Neuron (in vitro differentiated cells): ENCODE measurements around the gene DNAJB12.
"Not testable (repeated sequence)": the region's sequence is repeated elsewhere in the genome, so short reads cannot be mapped to it uniquely, and the experiment has no call there.

Source experiments
- H2AFZ ChIP-seq: one replicate; pipeline ENCODE4 v1.6.1; 2013; ENCODE audit warnings: low read depth, mild to moderate bottlenecking, inconsistent platforms, low read length, moderate library complexity
- H3K27me3 ChIP-seq: one replicate; pipeline ENCODE4 v1.6.1; 2013; ENCODE audit warnings: low read length; ENCODE audit not compliant: insufficient read depth
- H3K36me3 ChIP-seq: one replicate; pipeline ENCODE4 v1.6.1; 2013; ENCODE audit warnings: low read length; ENCODE audit not compliant: insufficient read depth
- H3K4me1 ChIP-seq: one replicate; pipeline ENCODE4 v1.6.1; 2013; ENCODE audit warnings: low read length; ENCODE audit not compliant: insufficient read depth
- H3K4me3 ChIP-seq: 2 replicates; pipeline ENCODE4 v1.5.1; 2013; ENCODE audit warnings: mild to moderate bottlenecking, low read length, moderate library complexity
- H3K9me3 ChIP-seq: one replicate; pipeline ENCODE4 v1.6.1; 2013; ENCODE audit warnings: low read length

The DNAJB12 gene

DNA sequence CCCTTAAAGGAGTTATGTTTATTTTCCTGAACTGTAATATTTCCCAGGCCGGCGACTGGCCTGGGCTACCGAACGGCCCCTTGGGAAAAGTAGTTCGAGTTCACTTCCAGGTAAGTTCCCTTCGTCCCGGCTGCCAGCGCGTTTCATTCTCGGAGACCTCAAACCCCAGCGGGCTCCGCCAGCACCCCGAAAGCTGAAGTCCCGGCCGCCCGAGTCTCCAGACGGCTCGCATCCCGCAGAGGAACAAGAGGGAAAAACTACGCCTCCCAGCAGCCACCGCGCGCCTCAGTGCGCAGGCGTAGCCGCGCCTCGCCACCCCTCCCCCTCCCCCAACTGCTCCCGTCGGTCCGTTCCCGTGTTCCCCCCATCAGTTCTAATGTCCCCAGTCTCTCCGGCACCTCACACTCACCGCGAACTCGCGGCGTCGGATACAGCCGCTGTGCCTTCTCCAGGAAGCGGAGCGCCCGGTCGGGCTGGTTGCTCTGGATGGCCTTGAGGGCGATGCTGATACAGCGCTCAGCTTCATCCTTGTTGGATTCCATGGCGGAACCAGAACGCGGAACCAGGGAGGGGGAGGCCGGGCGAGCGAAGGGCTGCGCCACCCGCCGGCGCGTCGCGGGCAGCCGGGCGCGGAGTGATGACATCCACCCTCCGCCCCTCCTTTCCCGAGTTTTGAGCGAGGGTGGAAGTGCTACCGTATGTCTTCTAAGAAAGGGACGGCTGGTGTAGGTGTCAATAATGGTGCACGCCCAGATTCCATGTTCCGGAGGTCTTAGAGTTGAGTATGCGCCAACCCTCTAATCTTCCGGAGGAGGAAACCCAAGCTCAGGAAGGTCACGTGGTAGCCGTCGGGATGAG is at the start of gene DNAJB12:
Gene DNAJB12, minus strand, starts transcription at position 564 of the 858 bp plus-strand sequence. Its CDS starts 22 bp downstream, at position 542.
- no peaks in the 10 kb centered on the region for H3K9me3 ChIP-seq
- no peaks in the 10 kb centered on the region for H3K27me3 ChIP-seq
- H3K4me3 ChIP-seq = peak within 1 kb of the TSS; percentile 95
- peaks cover 10% of the 10 kb centered on the region for H3K36me3 ChIP-seq
- peaks cover 13% of the 10 kb centered on the region for H3K4me1 ChIP-seq
- H2AFZ ChIP-seq = peak within 1 kb of the TSS; percentile 66

DNA sequence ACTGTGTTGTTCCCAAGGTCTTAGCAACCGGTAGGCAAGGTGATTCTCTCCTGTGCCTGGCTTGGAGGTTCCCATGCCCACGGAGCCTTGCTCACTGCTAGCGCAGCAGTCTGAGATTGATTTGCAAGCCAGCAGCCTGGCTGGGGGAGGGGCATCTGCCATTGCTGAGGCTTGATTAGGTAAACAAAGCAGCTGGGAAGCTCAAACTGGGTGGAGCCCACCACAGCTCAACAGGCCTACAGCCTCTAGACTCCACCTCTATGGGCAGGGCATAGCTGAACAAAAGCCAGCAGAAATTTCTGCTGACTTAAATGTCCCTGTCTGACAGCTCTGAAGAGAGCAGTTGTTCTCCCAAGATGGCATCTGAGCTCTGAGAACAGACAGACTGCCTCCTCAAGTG is 40.9 kb upstream of the DNAJB12 start:
- H3K36me3 ChIP-seq, H2AFZ ChIP-seq, H3K27me3 ChIP-seq, H3K4me1 ChIP-seq, H3K4me3 ChIP-seq, H3K9me3 ChIP-seq: not testable (repeated sequence)

DNA sequence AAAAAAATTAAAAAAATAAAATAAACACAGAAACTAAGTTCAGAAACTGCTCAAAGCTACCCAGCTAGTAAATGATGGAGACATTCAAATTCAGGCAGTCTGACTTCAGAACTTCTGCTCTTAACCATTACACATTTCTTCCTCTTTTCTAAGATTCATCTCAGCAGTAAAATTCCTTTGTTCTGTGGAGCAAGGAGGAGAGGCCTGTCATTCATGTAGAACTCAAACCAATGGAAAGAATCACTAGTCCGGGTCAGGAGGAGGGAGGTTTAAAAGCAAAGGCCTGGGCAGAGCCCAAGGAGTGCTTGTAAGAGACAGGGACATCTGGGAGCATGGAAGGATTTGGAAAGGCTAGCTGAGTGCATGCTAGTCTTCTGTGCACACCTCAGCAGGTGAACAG is 37.9 kb upstream of the DNAJB12 start:
- Histone ChIP-seq H3K27me3 (no peaks in the 10 kb centered on the region), H2AFZ (no peak overlapping the region), H3K9me3 (peaks cover 2% of the 10 kb centered on the region), H3K4me1 (peaks cover 15% of the 10 kb centered on the region), H3K4me3 (no peak overlapping the region), H3K36me3 (no peaks in the 10 kb centered on the region)

DNA sequence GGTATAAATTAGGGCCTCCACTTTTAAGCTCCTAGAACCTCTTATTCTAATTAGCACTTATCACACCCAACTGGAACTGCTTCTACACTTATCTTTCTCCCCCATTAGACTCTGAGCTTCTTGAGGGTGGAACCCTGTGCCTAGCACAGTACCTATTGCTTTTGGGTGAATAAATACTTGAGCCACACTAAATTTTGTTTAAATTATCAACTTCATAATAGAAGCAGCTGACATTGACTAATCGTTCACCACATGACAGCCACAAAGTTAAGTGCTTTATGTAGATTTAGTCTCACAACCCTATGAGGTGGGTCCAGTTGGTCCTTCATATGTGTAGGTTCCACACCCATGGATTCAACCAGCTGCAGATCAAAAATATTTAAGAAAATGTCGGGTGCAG is 36.0 kb upstream of the DNAJB12 start:
- Histone ChIP-seq H3K4me1 (peaks cover 15% of the 10 kb centered on the region), H2AFZ (no peak overlapping the region), H3K36me3 (no peaks in the 10 kb centered on the region), H3K4me3 (no peak overlapping the region), H3K27me3 (no peaks in the 10 kb centered on the region), H3K9me3 (peaks cover 2% of the 10 kb centered on the region)

DNA sequence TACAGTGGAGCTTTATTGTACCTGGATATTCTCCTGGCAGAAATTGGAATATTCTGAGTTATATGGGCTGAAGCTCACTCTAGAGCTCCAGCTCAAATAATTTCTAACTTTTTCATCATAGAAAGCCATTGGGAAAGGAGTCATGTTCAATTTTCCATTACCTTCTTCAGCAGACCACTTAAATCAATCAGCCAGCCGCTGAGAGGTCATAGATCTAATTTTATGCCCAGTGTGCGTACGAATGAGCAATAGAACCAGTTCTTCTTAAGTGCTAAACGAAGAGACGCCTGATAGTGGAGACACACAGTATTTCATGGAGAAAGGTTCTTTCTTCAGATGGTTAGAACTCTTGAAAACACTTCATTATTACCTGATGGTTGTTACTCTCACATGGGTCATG is 35.0 kb upstream of the DNAJB12 start:
- Histone ChIP-seq H3K27me3 (no peaks in the 10 kb centered on the region), H3K4me1 (peaks cover 15% of the 10 kb centered on the region), H3K4me3 (no peak overlapping the region), H3K36me3 (no peaks in the 10 kb centered on the region), H3K9me3 (peaks cover 2% of the 10 kb centered on the region), H2AFZ (no peak overlapping the region)

DNA sequence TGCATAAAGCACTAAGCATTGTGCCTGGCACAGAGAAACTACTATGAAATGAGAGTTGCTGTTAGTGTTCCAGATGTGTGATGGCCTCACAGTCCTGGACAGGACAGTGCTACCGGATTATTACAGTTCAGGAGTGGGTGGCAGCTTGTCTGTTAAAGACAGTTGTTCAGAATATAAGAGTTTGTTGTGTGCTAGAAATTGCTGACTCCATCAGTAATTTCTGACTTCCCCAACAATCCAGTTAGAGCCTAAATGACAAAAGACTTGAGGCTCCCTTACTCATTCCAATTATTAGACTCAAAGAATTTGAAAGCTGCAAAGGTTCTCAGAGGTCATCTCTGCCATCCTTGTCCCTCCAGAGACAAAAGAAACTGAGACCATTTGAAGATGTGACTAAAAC is 34.3 kb upstream of the DNAJB12 start:
- Histone ChIP-seq H2AFZ (no peak overlapping the region), H3K9me3 (peaks cover 2% of the 10 kb centered on the region), H3K27me3 (no peaks in the 10 kb centered on the region), H3K4me1 (peaks cover 15% of the 10 kb centered on the region), H3K4me3 (no peak overlapping the region), H3K36me3 (no peaks in the 10 kb centered on the region)

DNA sequence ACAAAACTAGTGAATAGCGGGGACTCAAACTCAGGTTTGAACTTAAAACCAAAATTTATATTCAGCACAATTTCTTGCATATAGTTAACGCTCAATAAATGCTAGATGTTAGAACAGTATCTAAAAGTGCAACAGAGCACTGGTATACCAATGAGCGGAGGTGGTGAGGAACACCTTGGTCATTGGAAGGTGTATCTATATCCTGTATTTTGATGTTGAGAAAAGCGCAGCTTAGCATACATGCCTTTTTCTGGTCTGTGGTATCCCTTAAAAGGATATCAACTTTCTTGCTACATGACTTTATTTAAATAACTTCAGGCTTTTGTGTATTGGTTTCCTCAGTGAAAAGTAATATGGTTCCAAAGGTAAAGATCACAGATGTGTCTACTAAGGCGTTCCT is 33.3 kb upstream of the DNAJB12 start:
- no peaks in the 10 kb centered on the region for H3K27me3 ChIP-seq
- peaks cover 2% of the 10 kb centered on the region for H3K9me3 ChIP-seq
- no peaks in the 10 kb centered on the region for H3K36me3 ChIP-seq
- no peak overlapping the region for H2AFZ ChIP-seq
- peaks cover 15% of the 10 kb centered on the region for H3K4me1 ChIP-seq
- no peak overlapping the region for H3K4me3 ChIP-seq

DNA sequence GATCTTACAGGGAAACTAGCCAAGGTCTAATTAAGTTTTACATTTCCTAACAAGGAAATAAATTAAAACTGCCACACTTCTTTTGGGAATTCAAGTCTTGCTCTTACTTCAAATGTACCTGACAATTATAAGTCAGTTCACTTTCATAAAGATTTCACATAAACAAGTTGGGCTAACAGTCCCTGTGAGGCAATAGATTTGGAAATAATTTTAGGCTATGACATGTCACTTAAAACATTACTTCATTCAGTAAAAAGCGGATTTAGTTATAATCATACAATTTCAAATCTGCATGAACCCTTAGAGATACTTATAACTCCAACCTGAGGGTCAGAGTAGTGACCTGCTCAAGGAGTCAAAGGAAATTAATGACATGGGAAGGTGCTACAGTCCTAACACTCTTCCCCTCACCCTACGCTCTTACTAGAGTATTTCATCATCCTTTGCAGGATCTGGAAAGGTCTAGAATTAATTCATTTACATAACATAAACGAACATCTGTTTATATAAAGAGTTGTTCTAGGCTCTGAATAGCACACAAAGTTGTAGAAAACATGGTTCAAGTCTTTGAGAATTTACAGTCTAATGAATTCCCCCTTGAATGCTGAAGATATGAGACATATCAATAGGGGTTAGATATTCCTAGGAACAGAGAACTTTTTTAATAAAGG is 32.3 kb upstream of the DNAJB12 start:
- Histone ChIP-seq H3K27me3 (no peaks in the 10 kb centered on the region), H3K9me3 (no peaks in the 10 kb centered on the region), H3K36me3 (no peaks in the 10 kb centered on the region), H3K4me1 (peaks cover 15% of the 10 kb centered on the region), H3K4me3 (no peak overlapping the region), H2AFZ (no peak overlapping the region)

DNA sequence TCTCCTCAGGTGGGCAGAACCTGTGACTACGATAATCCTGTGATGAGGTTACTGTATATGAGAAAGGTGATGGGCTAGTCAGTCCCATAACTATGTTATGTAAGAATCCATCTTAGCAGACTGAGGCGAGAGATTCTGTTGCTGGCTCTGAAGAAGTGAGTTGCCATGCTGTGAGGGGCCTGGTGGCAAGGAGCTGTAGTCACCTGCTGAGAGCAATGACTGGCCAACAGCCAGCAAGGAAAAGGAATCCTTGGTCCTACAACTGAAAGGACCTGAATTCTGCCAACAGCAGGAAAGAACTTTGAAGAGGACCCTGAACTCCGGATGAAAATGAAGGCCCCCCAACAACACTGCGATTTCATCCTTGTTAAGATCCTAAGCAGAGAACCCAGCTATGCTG is 31.0 kb upstream of the DNAJB12 start:
- no peaks in the 10 kb centered on the region for H3K36me3 ChIP-seq
- H3K4me1 ChIP-seq = peaks cover 15% of the 10 kb centered on the region
- no peak overlapping the region for H3K4me3 ChIP-seq
- H3K27me3 ChIP-seq = no peaks in the 10 kb centered on the region
- no peak overlapping the region for H2AFZ ChIP-seq
- no peaks in the 10 kb centered on the region for H3K9me3 ChIP-seq

DNA sequence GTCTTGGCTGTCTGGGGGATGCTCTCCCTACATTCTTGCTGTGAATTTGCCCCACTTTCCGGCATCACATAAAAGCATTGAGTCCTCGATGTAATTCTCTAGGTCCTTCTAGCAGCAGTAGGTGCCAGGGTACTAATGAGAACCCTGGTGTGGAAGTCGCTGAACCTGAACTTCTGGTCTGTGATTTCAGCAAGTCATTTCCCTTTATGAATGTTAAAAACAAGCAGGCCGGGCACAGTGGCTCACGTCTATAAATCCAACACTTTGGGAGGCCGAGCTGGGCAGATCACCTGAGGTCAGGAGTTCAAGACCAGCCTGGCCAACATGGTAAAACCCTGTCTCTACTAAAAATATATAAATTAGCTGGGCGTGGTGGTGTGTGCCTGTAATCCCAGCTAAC is 30.3 kb upstream of the DNAJB12 start:
- not testable (repeated sequence) for H3K36me3 ChIP-seq, H3K4me3 ChIP-seq, H3K9me3 ChIP-seq, H2AFZ ChIP-seq, H3K27me3 ChIP-seq
- peaks cover 15% of the 10 kb centered on the region for H3K4me1 ChIP-seq

DNA sequence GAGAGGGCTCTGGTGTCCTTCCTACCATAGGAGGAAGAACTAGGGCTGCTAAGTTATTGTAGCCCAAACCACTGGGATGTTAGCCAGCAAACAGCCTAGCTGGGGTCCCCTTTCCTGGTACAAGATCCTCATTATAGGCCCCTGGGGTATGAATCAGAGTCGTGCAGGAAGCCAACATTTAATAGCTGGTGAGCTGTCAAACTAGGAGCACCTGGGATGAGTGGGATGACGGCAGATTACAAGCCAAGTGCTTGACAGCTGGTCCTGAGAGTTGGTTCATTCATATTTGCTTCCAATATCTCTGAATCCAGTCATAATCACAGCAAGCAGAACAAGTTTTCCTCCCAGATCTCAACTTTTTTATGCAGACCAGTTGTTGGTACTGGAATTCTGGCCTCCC is 25.1 kb upstream of the DNAJB12 start:
- no peak overlapping the region for H3K4me3 ChIP-seq

DNA sequence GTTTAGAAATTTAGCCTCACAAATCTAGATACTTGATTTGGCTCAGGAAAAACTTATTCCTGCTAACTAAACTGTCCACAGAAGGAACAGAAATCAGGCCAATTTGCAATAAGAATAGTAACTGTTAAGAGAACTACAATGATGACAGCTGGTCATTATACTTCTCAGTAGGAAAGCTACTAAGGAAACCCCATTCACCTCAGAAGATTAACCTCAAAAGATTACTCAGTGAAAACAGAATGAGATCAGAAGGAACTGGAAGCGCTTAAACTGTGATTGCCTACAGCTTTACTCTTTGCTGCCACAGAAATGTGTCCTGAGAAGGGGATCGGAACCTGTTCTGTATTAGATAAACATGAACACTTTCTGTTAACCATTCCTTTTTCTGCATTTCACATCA is 24.3 kb upstream of the DNAJB12 start:
- H3K4me3 ChIP-seq = no peak overlapping the region
- no peak overlapping the region for H2AFZ ChIP-seq

More for the DNA sequence above, 25.1 kb upstream of the DNAJB12 start:
- H3K9me3 ChIP-seq = no peaks in the 10 kb centered on the region
- no peaks in the 10 kb centered on the region for H3K27me3 ChIP-seq
- no peak overlapping the region for H2AFZ ChIP-seq
- peaks cover 6% of the 10 kb centered on the region for H3K4me1 ChIP-seq
- H3K36me3 ChIP-seq = no peaks in the 10 kb centered on the region

DNA sequence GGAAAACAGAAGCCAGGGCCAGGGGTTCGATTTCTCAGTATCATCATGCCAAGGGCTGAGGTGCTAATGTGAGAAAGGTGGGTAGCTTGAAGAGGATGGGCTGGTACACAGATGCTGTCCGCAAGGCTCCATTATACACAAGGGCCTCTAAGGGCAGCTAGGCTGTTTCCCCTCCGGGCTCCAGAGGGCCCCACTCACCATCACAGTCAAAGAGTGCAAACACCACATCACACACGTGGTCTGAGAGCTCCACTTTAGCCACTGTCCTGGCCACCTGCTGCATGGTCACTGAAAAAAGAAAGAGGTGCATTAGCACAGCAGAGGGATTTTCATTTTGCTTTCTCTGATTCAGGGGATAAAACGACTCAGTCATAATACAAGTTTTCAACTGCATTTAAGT is 20.9 kb upstream of the DNAJB12 start:
- Histone ChIP-seq H3K9me3 (no peaks in the 10 kb centered on the region), H3K4me1 (peaks cover 6% of the 10 kb centered on the region), H3K36me3 (peaks cover 2% of the 10 kb centered on the region), H2AFZ (no peak overlapping the region), H3K4me3 (no peak overlapping the region), H3K27me3 (no peaks in the 10 kb centered on the region)

More for the DNA sequence above, 24.3 kb upstream of the DNAJB12 start:
- Histone ChIP-seq H3K36me3 (no peaks in the 10 kb centered on the region), H3K27me3 (no peaks in the 10 kb centered on the region), H3K9me3 (no peaks in the 10 kb centered on the region), H3K4me1 (peaks cover 6% of the 10 kb centered on the region)
